ENCODE data around the gene PTF1A. TPM values are rescaled to one million over a fixed set of nuclear protein-coding genes. Genes with fewer than 3 reads are reported as not detected.

The PTF1A gene
- polyA plus RNA-seq, 3 donors, result not detected

- no peak for DNase-seq (ENCODE audit: low read depth in 3 of 3, low spot score in 2 of 3)
These were observed 5.9 kb upstream of the PTF1A start for GRCh38 chr10:23186178-23186577.

GRCh38 chr10:23186697-23187096, 5.4 kb upstream of the PTF1A start:
- no peak for DNase-seq (ENCODE audit: low read depth in 3 of 3, low spot score in 2 of 3)

- DNase-seq (ENCODE audit: low read depth in 3 of 3, low spot score in 2 of 3), result no peak
These were observed 5.0 kb upstream of the PTF1A start for GRCh38 chr10:23187155-23187554.

GRCh38 chr10:23189024-23189423, 3.1 kb upstream of the PTF1A start:
- DNase-seq (ENCODE audit: low read depth in 3 of 3, low spot score in 2 of 3), result no peak

GRCh38 chr10:23190872-23191763, 994 bp upstream of the PTF1A start:
- no peak for DNase-seq (ENCODE audit: low read depth in 3 of 3, low spot score in 2 of 3)

GRCh38 chr10:23192712-23193434, 761 bp downstream of the PTF1A start:
- DNase-seq (ENCODE audit: low read depth in 3 of 3, low spot score in 2 of 3), result no peak

GRCh38 chr10:23193435-23194074, 1.4 kb downstream of the PTF1A start:
- DNase-seq (ENCODE audit: low read depth in 3 of 3, low spot score in 2 of 3), result no peak

GRCh38 chr10:23194471-23194965, 2.4 kb downstream of the PTF1A start:
- DNase-seq (ENCODE audit: low read depth in 3 of 3, low spot score in 2 of 3), result no peak

GRCh38 chr10:23194966-23195845, 3.1 kb downstream of the PTF1A start:
- DNase-seq (ENCODE audit: low read depth in 3 of 3, low spot score in 2 of 3), result no peak

GRCh38 chr10:23195846-23196600, 3.9 kb downstream of the PTF1A start:
- no peak for DNase-seq (ENCODE audit: low read depth in 3 of 3, low spot score in 2 of 3)

- DNase-seq (ENCODE audit: low read depth in 3 of 3, low spot score in 2 of 3), result no peak
These were observed 4.8 kb downstream of the PTF1A start for GRCh38 chr10:23196915-23197314.

GRCh38 chr10:23197416-23197861, 5.3 kb downstream of the PTF1A start:
- DNase-seq (ENCODE audit: low read depth in 3 of 3, low spot score in 2 of 3), result no peak

- DNase-seq (ENCODE audit: low read depth in 3 of 3, low spot score in 2 of 3), result no peak
These were observed 6.5 kb downstream of the PTF1A start for GRCh38 chr10:23198610-23198939.

- DNase-seq (ENCODE audit: low read depth in 3 of 3, low spot score in 2 of 3), result no peak
These were observed 7.0 kb downstream of the PTF1A start for GRCh38 chr10:23198940-23199767.

GRCh38 chr10:23199768-23200511, 7.8 kb downstream of the PTF1A start:
- DNase-seq (ENCODE audit: low read depth in 3 of 3, low spot score in 2 of 3), result no peak

GRCh38 chr10:23200586-23200985, 8.5 kb downstream of the PTF1A start:
- DNase-seq (ENCODE audit: low read depth in 3 of 3, low spot score in 2 of 3), result no peak

- DNase-seq (ENCODE audit: low read depth in 3 of 3, low spot score in 2 of 3), result no peak
These were observed 9.0 kb downstream of the PTF1A start for GRCh38 chr10:23200997-23201652.

- DNase-seq (ENCODE audit: low read depth in 3 of 3, low spot score in 2 of 3), result no peak
These were observed 9.7 kb downstream of the PTF1A start for GRCh38 chr10:23201837-23202236.
